Measurements from ENCODE around the gene PLCD3. TPM values are rescaled to one million over a fixed set of nuclear protein-coding genes. Genes with fewer than 3 reads are reported as not detected.

Gene PLCD3
- total and polyA plus RNA-seq, 10 of the 15 experiments (the other 5 are each of a cell fraction or from before 2014, with no cell fraction given) = 0.02 to 1.6 (median 0.44) TPM

DNA sequence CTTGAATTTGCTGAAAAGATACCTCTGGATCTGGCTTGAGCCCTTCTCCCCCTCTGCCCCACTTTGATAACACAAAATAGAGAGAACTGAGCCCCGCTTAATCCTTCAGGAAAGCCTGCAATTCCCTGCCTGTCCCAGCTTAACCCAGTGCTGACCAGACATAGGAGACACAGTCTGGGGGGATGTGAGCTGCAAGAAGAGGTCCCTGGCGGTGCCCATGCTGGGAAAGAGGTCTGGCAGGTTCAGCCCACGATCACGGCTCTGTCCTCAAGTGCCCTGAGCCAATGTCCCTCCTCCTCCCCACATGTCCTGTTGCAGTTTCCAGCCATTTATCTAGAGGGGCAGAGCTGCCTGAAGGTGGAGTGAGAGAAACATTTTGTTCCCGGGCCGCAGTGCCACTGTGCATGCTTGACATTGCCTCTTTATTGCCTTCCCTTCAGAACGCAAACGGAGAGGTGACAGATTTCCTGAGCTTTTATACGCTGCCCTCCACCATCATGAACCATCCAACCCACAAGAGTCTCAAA, 29.0 kb downstream of the PLCD3 start:
- BruUV-seq (replicated peaks) = no TSS peak
- no peaks in the 10 kb centered on the region for H3K27me3 ChIP-seq (replicated peaks in 1 of 2; ENCODE audit: control insufficient read depth in 2 of 2, insufficient read depth in 2 of 2, low read length in 1 of 2)
- no peak for FAIRE-seq
- H3K9me3 ChIP-seq (replicated peaks; ENCODE audit: control insufficient read depth, insufficient read depth, low read length) = no peaks in the 10 kb centered on the region
- H3K27ac ChIP-seq (ENCODE audit: control insufficient read depth, insufficient read depth) = no peak overlapping the region
- H3K9ac ChIP-seq (ENCODE audit: control insufficient read depth, insufficient read depth, low read length) = no peak overlapping the region
- in situ Hi-C loops (cut with MboI) = loop anchor here (10.0 kb wide), 1 partner anchor 179 kb away; no protein-coding TSS in a partner anchor
- ChIA-PET POLR2A (no interaction called here), RAD21 (ENCODE audit: unreplicated experiment) (interaction anchor here (0.6 kb wide), 1 partner anchor 80 kb away, joined by 4 read pairs; no protein-coding TSS in a partner anchor), CTCF (interaction anchor here (1.5 to 1.6 kb wide), 2 partner anchors 32 to 183 kb away, joined by 3 read pairs; partner anchors contain the start of gene ACBD4), SMC1A (ENCODE audit: uncharacterized antibody, unreplicated experiment) (no interaction called here)
- intact Hi-C loops (cut with micrococcal nuclease; ENCODE audit: unreplicated experiment) = no loop called here
- ATAC-seq = no peak
- peaks cover 3% of the 10 kb centered on the region; the same call in 1 of the 2 replicates for H4K20me1 ChIP-seq (ENCODE audit: control insufficient read depth, insufficient read depth)
- 94% methylated on average over 9 of the region's 9 CpGs for WGBS (ENCODE audit: insufficient coverage, insufficient replicate concordance, low lambda C conversion rate, missing lambda C conversion rate)
- no peak overlapping the region for H2AFZ ChIP-seq (ENCODE audit: control insufficient read depth, low read depth, low read length)
- H3K4me2 ChIP-seq (ENCODE audit: control insufficient read depth, insufficient read depth) = no peak overlapping the region
- no peaks in the 10 kb centered on the region for H3K79me2 ChIP-seq (ENCODE audit: control insufficient read depth, insufficient read depth, low read length)
- no peak for DNase-seq (ENCODE audit: low read depth, low spot score)
- no peaks in the 10 kb centered on the region for H3K4me1 ChIP-seq (ENCODE audit: control insufficient read depth, insufficient read depth, low read length)
- no peak overlapping the region for H3K4me3 ChIP-seq
- H3K36me3 ChIP-seq (ENCODE audit: control insufficient read depth in 2 of 2, insufficient read depth in 2 of 2, low read length in 1 of 2) = peaks cover 53 to 56% of the 10 kb centered on the region in 2 experiments
- TF ChIP-seq ESRRA (IDR thresholded peaks at IDR 0.05; ENCODE audit: low read length) (no peak), SIX5 (IDR thresholded peaks at IDR 0.05; ENCODE audit: low read depth, low read length, severe bottlenecking) (no peak), CHD1 (IDR thresholded peaks at IDR 0.05; ENCODE audit: low read depth, low read length) (no peak), LARP7 (IDR thresholded peaks at IDR 0.05) (no peak), PRDM15 (CRISPR knock-in tag; IDR thresholded peaks at IDR 0.05) (no peak), ATF2 (IDR thresholded peaks at IDR 0.05; ENCODE audit: low read length) (no peak), ZBED1 (IDR thresholded peaks at IDR 0.05; ENCODE audit: borderline replicate concordance) (no peak), CBFB (IDR thresholded peaks at IDR 0.05; ENCODE audit: low read depth) (no peak), ZNF622 (IDR thresholded peaks at IDR 0.05) (no peak), TCF12 (IDR thresholded peaks at IDR 0.05; ENCODE audit: low read depth, low read length) (no peak), MTA2 (IDR thresholded peaks at IDR 0.05; ENCODE audit: low read depth) (no peak), KAT2A (conservative IDR thresholded peaks at IDR 0.05; ENCODE audit: control insufficient read depth, low read depth, low read length) (no peak), MYC (IDR thresholded peaks at IDR 0.05; ENCODE audit: insufficient read depth, insufficient read length, insufficient replicate concordance, low read length, severe bottlenecking) (no peak), ASH2L (IDR thresholded peaks at IDR 0.05; ENCODE audit: borderline replicate concordance, low read depth) (no peak)
- TF ChIP-seq, protein P1, sequence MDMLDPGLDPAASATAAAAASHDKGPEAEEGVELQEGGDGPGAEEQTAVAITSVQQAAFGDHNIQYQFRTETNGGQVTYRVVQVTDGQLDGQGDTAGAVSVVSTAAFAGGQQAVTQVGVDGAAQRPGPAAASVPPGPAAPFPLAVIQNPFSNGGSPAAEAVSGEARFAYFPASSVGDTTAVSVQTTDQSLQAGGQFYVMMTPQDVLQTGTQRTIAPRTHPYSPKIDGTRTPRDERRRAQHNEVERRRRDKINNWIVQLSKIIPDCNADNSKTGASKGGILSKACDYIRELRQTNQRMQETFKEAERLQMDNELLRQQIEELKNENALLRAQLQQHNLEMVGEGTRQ (IDR thresholded peaks at IDR 0.05; ENCODE audit: borderline replicate concordance, low read depth, low read length) = no peak
- TF ChIP-seq, protein P2, sequence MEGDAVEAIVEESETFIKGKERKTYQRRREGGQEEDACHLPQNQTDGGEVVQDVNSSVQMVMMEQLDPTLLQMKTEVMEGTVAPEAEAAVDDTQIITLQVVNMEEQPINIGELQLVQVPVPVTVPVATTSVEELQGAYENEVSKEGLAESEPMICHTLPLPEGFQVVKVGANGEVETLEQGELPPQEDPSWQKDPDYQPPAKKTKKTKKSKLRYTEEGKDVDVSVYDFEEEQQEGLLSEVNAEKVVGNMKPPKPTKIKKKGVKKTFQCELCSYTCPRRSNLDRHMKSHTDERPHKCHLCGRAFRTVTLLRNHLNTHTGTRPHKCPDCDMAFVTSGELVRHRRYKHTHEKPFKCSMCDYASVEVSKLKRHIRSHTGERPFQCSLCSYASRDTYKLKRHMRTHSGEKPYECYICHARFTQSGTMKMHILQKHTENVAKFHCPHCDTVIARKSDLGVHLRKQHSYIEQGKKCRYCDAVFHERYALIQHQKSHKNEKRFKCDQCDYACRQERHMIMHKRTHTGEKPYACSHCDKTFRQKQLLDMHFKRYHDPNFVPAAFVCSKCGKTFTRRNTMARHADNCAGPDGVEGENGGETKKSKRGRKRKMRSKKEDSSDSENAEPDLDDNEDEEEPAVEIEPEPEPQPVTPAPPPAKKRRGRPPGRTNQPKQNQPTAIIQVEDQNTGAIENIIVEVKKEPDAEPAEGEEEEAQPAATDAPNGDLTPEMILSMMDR (IDR thresholded peaks at IDR 0.05 in 2 of 3, conservative IDR thresholded peaks at IDR 0.05 in 1 of 3; ENCODE audit: control insufficient read depth in 2 of 3, extremely low read depth in 1 of 3, insufficient read depth in 1 of 3, low read depth in 3 of 3, low read length in 3 of 3) = no peak
